OCI-LY1 (cell line): ENCODE results near the gene ZC3H15.

Experiments
- EZH2 ChIP-seq: fragments of 200-600 bp; sonication (generic), shearing (Covaris generic); IDR thresholded peaks from 2 replicates; pipeline ENCODE4 v1.8.0; 2017; ENCODE audit warnings: borderline replicate concordance, mixed run types, mild to moderate bottlenecking, antibody characterized with exemption, low read length, moderate library complexity, mixed read lengths
- TF ChIP-seq, protein P1 (sequence below): fragments of 200-600 bp; sonication (generic), shearing (Covaris generic); IDR thresholded peaks from 2 replicates; pipeline ENCODE4 v1.5.1; 2017; ENCODE audit warnings: mild to moderate bottlenecking, antibody characterized with exemption, low read length, moderate library complexity, mixed read lengths

DNA sequence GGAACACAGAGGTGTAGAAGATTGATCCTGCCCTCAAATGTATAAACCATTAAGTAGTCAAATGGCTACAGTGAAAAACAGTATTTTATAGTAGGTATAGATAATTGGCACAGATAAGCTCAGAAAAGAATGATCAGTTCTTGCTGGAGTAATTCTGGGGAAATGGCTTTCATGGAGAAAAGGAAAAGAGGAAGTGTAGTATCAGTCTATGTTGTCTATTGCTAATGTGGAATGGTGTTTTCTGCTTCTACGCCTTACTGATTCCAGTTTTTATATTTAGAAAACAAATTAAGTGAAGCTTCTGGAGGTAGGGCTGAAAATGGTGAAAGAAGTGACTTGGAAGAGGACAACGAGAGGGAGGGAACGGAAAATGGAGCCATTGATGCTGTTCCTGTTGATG lies 22.2 kb downstream of the ZC3H15 start:
- TF ChIP-seq EZH2: no peak
- TF ChIP-seq, protein P1, sequence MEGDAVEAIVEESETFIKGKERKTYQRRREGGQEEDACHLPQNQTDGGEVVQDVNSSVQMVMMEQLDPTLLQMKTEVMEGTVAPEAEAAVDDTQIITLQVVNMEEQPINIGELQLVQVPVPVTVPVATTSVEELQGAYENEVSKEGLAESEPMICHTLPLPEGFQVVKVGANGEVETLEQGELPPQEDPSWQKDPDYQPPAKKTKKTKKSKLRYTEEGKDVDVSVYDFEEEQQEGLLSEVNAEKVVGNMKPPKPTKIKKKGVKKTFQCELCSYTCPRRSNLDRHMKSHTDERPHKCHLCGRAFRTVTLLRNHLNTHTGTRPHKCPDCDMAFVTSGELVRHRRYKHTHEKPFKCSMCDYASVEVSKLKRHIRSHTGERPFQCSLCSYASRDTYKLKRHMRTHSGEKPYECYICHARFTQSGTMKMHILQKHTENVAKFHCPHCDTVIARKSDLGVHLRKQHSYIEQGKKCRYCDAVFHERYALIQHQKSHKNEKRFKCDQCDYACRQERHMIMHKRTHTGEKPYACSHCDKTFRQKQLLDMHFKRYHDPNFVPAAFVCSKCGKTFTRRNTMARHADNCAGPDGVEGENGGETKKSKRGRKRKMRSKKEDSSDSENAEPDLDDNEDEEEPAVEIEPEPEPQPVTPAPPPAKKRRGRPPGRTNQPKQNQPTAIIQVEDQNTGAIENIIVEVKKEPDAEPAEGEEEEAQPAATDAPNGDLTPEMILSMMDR: no peak
